Measurements from ENCODE around the gene NTPCR.

- TF ChIP-seq CTCF (IDR thresholded peaks at IDR 0.05) (no peak), POLR2A (IDR thresholded peaks at IDR 0.05) (no peak), EP300 (IDR thresholded peaks at IDR 0.05) (no peak)
These were observed 29.1 kb downstream of the NTPCR start for GRCh38 chr1:232979558-232979957.
